Testis (tissue), 2 donors: Measurements from ENCODE around the gene FYN.

Experiments used
- CTCF ChIP-seq, 3 experiments: fragments of 450-650 bp in 2 of 3; fragments of 200-600 bp in 1 of 3; sonication (generic) in 1 of 3; IDR thresholded peaks; one replicate each; pipeline ENCODE4 v1.5.1; 2016 to 2019; ENCODE audit warnings: antibody characterized with exemption in 3 of 3, mild to moderate bottlenecking in 2 of 3, moderate library complexity in 1 of 3
- POLR2A ChIP-seq: fragments of 450-650 bp; IDR thresholded peaks from one replicate; pipeline ENCODE4 v1.6.1; 2017; ENCODE audit warnings: antibody characterized with exemption, mild to moderate bottlenecking, moderate library complexity

GRCh38 chr6:111844921-111845320 lies 28.3 kb downstream of the FYN start:
- TF ChIP-seq CTCF (IDR thresholded peaks at IDR 0.05) (no peak), POLR2A (no peak)
